GM12874 (cell line): ENCODE data around the gene ATP2B2.

Experiments
- CTCF ChIP-seq: IDR thresholded peaks from 2 replicates; pipeline ENCODE4 v1.5.1; 2011; ENCODE audit warnings: low read depth, mild to moderate bottlenecking, control low read depth, low read length, moderate library complexity; ENCODE audit not compliant: insufficient read depth

ATP2B2 gene

GRCh38 chr3:10280177-10280529 lies 225.2 kb downstream of the ATP2B2 start:
- no peak for TF ChIP-seq CTCF

- no peak for TF ChIP-seq CTCF
These were observed 225.8 kb downstream of the ATP2B2 start for GRCh38 chr3:10279384-10280176.

GRCh38 chr3:10278501-10278900 lies 226.9 kb downstream of the ATP2B2 start:
- no peak for TF ChIP-seq CTCF

- no peak for TF ChIP-seq CTCF
These were observed 228.2 kb downstream of the ATP2B2 start for GRCh38 chr3:10277115-10277625.

- no peak for TF ChIP-seq CTCF
These were observed 230.8 kb downstream of the ATP2B2 start for GRCh38 chr3:10274601-10275000.
